GM21528 (cell line): ENCODE data around the gene CCDC32.
"Not testable (repeated sequence)": the region's sequence is repeated elsewhere in the genome, so short reads cannot be mapped to it uniquely, and the experiment has no call there.

Source experiments
- ATAC-seq: cut with Tn5 transposase; IDR thresholded peaks from one replicate; pipeline ENCODE4 v1.9.1; 2021; ENCODE audit warnings: mild to moderate bottlenecking, moderate library complexity; ENCODE audit not compliant: unreplicated experiment, low FRiP score

CCDC32 gene, protein sequence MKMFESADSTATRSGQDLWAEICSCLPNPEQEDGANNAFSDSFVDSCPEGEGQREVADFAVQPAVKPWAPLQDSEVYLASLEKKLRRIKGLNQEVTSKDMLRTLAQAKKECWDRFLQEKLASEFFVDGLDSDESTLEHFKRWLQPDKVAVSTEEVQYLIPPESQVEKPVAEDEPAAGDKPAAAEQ

GRCh38 chr15:40564591-40565332, at the start of gene CCDC32:
Gene CCDC32 (minus strand): TSS chr15:40565042. CDS start chr15:40563015, 2,027 bp downstream.
- ATAC-seq: peak; percentile 93

DNA sequence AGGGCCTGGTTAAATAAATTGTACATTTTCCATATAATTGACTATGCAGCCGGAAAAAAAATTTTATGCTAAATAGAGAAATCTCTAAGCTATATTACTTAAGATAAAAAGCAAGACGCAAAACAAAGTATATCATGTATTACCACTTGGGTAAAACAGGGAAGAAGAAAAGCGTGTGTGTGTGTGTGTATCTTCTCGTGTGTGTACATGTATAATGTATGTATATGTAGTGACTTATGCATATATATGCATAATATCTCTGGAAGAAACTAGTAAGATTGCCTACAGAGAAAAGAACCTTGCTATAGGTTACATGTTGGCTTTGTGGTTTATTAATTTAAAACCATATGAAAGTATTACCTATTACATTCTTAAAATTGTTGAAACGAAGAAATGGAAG, 48.2 kb upstream of the CCDC32 start:
- no peak for ATAC-seq

GRCh38 chr15:40603935-40604334, 39.1 kb upstream of the CCDC32 start:
- no peak for ATAC-seq

DNA sequence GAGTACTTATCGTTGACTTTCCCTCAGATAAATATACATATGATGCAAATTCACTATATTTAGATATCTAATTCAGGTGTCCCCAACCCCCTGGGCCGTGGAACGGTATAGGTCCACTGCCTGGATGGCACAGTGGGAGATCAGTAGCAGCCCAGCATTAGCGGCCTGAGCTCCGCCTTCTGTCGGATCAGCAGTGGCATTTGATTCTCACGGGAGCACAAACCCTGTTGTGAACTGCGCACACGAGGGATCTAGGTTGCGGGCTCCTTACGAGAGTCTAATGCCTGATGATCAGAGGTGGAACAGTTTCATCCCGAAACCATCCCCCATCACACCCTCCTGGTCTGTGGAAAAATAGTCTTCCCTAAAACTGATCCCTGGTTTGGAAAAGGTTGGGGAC, 36.1 kb upstream of the CCDC32 start:
- no peak for ATAC-seq

DNA sequence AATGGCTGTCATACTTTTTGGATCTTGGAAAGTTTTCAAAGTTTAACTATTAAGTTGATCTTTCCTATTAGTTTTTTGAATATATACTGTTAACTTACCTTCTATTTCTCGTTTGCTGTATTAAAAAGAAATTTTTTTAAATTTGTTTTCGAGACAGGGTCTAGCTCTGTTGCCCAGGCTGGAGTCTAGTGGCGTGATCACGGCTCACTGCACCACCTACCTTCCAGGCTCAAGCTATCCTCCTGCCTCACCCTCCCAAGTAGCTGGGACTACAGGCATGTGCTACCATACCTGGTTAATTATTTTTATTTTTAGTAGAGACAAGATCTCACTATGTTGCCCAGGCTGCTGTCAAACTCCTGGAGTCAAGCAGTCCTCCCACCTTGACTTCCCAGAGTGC, 33.8 kb upstream of the CCDC32 start:
- no peak for ATAC-seq

- ATAC-seq: no peak
Measured at GRCh38 chr15:40598126-40598525, 33.3 kb upstream of the CCDC32 start.

DNA sequence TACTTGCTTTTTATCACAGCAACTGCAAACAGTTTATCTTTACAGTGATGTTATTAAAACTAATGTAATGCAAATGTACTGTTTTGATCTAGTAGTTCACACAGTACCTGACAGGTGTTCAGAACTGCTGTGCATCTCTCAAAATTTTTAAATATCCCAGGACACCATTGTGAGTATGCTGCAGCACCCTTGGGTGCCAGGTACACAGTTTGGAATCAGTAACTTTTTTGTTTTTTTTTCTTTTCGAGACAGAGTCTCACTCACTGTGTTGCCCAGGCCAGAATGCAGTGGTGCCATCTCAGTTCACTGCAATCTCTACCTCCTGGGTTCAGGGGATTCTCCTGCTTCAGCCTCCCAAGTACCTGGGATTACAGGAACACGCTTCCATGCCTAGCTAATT, 32.2 kb upstream of the CCDC32 start:
- ATAC-seq: no peak

DNA sequence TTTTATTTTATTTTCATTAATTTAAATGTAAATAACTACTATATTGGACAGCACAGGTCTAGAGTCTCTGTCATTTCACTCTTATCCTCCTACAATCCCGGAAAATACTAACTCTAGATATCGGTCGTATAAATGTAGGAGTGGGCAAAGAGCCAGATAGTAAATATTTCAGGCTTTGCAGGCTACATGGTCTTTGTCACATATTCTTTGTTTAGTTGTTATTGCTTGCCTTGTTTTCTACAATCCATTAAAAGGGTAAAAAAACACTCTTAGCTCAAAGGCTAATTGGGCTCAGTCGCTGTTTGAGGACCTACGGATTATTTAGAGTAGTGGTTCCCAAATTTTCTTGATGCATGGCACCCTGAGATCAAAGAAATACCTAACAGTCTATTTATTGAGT, 30.9 kb upstream of the CCDC32 start:
- ATAC-seq: no peak

DNA sequence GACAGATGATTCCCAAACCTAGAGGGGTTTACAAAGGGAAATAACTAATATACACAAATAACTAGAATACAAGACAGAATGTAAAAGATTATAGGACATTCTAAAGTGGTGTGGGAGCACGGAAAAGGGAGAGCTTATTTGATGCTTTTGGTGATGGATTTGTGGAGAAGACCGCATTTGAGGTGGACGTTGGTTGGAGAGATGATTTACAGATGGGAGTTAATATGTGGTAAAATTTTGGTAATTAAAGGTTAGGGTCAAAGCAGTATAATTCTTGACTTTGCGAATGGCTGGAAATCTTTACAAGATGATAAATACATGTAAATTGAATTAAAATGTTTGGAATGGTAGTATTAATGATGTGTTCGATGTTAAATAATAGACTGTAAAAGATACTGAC, 30.4 kb upstream of the CCDC32 start:
- ATAC-seq: no peak

GRCh38 chr15:40594429-40594836, 29.6 kb upstream of the CCDC32 start:
- ATAC-seq: peak; percentile 43

- peak; percentile 74 for ATAC-seq
Measured at GRCh38 chr15:40593588-40594428, 29.0 kb upstream of the CCDC32 start, which contains the start of gene KNL1. Gene KNL1 (plus strand): TSS chr15:40594249. CDS start chr15:40602932, 8,683 bp downstream.

DNA sequence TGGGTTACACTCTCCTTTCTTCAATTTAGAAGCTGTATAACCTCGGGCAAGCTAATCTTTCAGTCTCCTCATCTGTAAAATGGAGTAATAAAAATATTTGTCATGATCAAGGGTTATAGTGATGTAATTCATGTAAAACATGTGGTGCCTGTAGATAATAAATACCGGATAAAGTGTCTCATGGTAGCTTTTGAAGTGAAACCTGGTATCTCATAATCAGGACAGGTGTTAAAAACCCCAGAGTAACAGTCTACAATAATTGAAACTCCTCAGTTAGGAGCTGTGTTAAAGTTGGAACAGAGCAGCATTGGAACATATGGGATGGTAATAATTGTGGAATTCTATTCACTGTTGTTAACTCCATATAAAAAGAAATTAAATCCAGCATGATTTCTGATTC, 28.3 kb upstream of the CCDC32 start:
- ATAC-seq: no peak

- ATAC-seq: no peak
Measured at GRCh38 chr15:40591389-40591788, 26.5 kb upstream of the CCDC32 start.

DNA sequence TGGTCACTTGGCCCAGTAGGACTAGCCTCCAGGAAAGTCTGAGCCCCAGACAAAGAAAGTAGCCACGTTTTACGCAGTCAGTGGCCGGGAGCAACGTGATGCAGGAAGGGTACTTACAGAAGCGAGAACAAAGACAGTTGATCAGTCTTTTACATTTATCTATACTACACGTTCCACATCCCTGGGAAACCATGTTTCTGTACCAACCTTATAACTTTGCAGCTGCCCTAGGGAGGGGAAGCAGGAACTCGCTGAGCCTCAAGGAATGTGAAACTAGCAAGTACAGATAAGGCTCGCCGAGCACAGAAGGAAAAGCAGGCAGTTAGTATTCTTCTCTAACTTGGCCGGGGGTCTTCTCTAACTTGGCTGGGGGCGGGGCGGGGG, 25.8 kb upstream of the CCDC32 start:
- ATAC-seq: no peak

- ATAC-seq: no peak
Measured at GRCh38 chr15:40584191-40584590, 19.3 kb upstream of the CCDC32 start.

- no peak for ATAC-seq
Measured at GRCh38 chr15:40582726-40583246, 17.9 kb upstream of the CCDC32 start.

DNA sequence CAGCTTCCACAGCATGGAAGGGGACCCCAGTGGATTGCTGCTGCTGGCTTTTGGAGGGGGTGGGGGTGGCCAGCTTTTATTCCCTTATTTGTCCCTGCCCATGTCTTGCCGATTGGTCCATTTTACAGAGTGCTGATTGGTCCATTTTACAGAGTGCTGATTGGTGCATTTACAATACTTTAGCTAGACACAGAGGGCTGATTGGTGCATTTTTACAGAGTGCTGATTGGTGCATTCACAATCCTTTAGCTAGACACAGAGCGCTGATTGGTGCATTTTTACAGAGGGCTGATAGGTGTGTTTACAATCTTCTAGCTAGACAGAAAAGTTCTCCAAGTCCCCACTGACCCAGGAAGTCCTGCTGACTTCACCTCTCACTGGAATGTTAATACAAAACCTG, 17.0 kb upstream of the CCDC32 start:
- ATAC-seq: not testable (repeated sequence)

- no peak for ATAC-seq
Measured at GRCh38 chr15:40578892-40579291, 14.1 kb upstream of the CCDC32 start.

- ATAC-seq: not testable (repeated sequence)
Measured at GRCh38 chr15:40576914-40577313, 12.1 kb upstream of the CCDC32 start.

DNA sequence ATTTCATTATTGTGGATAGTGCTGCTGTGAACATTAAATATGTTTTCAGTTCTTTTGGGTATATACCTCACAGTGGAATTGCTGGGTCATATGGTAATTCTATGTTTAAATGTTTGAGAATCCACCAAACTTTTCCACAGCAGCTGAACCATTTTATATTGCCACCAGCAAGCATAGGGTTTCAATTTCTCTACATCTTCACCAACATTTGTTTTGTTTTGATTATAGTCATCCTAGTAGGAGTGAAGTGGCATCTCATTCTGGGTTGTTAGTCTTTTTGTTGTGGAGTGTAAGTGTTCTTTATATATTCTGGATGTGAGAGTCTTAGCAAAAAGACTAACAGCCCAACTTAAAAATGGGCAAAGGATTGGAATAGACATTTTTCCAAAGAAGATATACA, 10.3 kb upstream of the CCDC32 start:
- no peak for ATAC-seq
